ENCODE data around the gene CDKN1C.

- TF ChIP-seq TSHZ2 (CRISPR knock-in tag; IDR thresholded peaks at IDR 0.05): no peak
- no peak for TF ChIP-seq RARB (CRISPR knock-in tag; IDR thresholded peaks at IDR 0.05)
These were observed 428 bp downstream of the CDKN1C start for GRCh38 chr11:2885017-2885677.
